Stimulated activated CD4-positive, alpha-beta T cell treated with anti-CD3 and anti-CD28 coated beads, Interleukin-1b, Interleukin-23, amount 100 ng/mL, for 24 hours (primary cell): ENCODE data around the gene DCTN4.
"Not testable (repeated sequence)": the region's sequence is repeated elsewhere in the genome, so short reads cannot be mapped to it uniquely, and the experiment has no call there.

Source experiments
- DNase-seq, 4 experiments: peaks; one replicate each; pipeline ENCODE4 v3.0.0-alpha.2; 2020; ENCODE audit warnings: low read depth in 4 of 4, low spot score in 1 of 4

The DCTN4 gene

DNA sequence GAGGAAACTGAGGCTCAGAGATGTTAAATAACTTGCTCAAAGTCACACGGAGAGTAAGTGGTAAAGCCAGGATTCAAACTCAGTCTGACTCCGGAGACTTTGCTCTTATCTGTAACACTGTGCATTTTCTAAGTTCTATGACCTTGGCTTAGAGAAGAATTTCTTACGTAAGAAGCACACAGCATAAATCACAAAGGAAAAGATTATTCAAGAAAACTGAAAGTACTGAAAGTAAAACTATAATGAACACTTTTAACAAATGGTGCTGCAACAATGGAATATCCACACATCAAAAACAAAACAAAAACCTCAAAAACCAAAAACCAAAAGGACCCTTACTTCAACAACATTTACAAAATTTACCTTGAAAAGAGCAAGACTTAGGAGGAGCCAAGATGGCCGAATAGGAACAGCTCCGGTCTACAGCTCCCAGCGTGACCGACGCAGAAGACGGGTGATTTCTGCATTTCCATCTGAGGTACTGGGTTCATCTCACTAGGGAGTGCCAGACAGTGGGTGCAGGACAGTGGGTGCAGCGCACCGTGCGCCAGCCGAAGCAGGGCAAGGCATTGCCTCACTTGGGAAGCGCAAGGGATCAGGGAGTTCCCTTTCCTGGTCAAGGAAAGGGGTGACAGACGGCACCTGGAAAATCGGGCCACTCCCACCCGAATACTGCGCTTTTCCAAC lies 16.2 kb downstream of the DCTN4 start:
- DNase-seq: not testable (repeated sequence)

DNA sequence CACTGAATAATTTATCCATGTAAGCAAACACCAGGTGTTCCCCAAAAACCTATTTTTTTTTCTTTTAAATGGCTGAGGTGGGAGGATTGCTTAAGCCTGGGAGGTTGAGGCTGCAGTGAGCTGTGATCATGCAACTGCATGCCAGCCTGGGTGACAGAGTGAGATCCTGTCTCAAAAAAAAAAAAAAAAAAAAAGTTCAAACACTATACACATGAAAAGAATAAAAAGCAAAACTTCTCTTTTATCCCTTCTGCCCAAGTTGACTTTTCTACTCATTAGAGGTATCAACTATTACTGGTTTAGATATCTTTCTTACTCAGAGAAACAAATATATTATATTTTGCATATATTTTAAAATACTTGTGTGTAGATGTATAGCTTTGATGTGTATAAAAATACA lies 17.8 kb downstream of the DCTN4 start:
- no peak for DNase-seq

DNA sequence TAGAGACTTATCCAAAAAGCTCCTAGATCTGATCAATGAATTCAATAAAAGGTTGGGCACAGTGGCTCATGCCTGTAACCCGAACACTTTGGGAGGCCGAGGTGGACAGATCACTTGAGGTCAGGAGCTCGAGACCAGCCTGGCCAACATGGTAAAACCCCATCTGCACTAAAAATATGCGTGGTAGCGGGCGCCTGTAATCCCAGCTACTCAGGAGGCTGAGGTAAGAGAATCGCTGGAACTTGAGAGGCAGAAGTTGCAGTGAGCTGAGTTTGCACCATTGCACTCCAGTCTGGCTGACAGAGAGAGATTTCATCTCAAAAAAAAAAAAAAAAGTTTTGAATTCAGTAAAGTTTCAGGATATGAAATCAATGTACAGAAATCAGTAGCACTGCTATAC lies 20.0 kb downstream of the DCTN4 start:
- DNase-seq: no peak

DNA sequence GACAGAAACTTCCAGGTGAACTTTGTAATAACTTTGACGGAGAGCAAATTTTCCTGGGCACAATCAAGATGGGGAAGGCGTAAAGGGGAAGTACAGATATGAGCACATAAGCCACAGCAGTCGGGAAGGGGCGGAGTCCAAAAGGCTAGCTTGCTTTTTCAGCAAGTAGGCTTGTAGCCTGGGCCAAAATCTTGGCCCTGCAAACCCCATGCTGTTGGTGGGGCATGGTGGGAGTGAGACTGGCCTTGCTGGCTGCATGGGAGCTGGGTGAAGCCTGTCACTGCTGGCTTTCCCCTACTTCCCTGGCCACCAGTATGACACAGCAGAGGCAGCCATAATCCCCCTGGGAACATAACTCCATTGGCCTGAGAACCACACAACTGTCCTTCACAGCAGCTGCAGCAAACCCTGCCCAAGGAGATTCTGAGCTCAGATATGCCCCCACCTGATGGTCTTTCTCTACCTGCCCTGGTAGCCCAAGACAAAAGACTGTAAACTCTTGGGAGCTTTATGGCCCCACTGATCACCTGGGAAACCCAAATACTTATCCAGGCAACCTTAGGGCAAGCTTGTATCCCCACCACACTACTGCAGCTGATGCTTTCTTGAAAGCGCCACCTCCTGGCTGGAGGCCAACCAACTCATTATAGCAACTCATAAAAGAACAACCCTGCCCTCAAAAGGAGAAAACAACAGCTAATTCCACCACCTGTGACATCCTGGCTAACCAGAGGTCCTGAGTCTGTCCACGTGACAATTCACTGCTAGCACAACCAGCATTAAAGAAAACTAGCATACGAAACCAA lies 24.0 kb downstream of the DCTN4 start:
- no peak for DNase-seq

DNA sequence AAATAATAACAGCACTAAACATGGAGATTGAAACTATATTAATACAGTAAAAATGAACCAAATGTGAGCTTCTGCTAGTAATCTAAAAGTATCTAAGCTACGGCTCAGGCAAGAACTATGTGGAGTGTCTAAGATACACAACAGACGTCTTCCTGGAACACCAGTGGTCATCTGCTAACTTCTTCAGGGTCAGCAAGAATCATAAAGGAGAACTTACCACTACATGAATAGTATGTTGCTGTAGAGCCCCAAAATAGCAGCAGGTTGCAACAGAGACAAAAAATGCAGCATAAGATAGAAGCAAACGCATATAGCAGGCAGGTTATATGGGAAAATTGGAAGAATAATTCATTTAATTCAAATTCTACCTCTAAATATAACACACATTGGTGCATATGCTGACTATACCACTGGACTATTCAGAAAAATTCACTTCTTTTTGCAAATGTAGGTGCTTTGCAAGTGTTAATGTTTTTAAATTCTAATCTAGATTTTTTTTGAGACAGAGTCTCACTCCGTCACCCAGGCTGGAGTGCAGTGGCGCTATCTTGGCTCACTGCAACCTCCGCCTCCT lies 27.1 kb downstream of the DCTN4 start:
- DNase-seq: no peak

DNA sequence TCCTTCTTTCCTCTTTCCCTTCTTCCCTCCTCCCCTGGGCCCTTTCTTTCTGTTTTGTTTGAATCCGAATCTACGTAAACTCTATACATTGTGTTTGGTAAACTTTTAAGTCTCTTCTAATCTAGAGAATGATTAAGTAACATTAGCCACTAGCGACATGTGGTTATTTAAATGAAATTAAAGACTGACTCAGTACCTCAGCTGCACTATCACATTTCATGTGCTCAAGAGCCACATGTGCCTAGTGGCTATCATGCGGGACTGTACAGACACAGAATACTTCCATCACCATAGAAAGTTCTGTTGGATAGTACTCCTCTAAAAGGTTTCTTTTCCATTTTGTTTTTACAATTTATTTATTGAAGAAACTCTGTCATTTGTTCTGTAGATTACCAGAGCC lies 29.0 kb downstream of the DCTN4 start:
- DNase-seq: no peak

DNA sequence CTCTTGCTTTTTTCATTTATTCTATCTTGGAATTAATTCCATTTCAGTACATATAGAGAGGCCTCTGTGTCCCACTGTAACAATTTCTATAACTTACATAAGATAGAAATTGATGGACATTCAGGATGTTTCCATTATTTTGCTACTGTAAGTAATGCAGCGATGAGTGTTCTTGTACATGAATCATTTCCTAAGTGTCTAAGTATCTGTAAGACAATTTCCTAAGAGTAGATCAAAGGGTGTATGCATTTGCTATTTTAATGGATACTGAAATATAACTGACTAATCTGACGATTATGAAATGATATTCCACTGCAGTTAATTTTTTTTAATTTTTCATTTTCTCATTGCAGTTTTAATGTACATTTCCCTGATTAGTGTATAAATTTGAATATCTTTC lies 35.0 kb downstream of the DCTN4 start:
- DNase-seq: no peak

DNA sequence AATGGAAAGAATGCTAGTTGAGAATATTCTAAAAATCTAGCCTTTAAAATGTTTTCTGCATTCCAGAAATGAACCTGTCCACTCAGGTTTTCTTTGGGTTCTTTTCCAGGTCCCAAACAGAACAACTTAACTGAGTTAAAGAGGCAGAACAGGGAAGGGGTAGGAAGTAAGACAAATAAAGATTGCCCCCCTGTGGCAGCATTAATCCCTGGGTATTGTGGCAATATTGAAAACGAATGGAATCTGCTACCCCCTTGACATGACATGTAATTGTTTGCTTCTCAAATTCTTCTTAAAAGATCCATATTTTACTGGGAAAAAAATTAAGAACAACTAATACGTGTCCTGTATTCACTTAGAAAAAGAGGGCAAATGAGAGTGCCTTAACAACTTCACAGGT lies 48.7 kb downstream of the DCTN4 start:
- DNase-seq: no peak

DNA sequence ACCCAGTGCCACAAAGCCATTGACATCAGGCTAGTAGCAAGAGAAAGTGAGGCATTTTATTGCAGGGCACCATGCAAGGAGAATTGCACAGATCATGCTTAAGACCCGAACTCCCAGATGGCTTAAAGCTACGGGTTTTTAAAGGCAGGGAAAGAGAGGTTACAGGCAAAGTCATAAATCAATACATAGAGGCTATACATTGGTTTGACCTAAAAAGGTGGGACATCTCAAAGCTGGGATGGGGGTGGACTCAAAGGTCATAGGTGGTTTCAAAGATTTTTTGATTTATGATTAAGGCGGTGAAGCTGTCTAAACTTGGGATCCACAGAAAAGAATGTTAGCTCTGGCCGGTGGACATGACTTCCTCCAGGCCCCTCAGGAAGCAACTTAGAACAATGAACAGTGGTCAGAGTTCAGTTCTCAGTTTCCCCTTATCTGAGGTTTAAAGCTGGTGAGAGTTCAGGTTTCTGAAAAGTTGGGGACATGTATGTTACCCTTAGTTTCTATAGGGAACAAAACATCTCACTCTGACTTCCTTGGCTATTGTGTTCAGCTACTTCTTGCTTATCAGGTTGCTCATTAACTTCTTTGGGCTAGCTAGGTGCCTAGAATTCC lies 51.9 kb downstream of the DCTN4 start:
- DNase-seq: no peak

DNA sequence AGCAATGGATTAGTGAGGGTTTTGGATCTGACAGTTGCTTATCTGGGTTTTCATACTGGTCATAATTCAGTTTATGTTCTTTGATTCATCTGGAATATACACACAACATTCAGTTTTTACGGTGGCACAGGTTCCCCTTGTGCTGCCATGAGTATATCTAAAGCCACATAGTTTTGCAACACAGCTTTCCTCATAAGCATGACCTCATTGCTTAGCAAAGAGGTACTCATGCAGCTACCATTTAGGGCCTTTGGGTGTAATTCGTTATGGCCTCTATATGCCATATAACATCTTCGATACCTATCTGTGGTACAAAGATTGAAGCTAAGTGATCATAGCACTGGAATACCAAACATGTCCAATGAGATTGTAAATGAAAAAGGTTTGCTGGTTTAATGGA lies 55.1 kb downstream of the DCTN4 start:
- DNase-seq: no peak

DNA sequence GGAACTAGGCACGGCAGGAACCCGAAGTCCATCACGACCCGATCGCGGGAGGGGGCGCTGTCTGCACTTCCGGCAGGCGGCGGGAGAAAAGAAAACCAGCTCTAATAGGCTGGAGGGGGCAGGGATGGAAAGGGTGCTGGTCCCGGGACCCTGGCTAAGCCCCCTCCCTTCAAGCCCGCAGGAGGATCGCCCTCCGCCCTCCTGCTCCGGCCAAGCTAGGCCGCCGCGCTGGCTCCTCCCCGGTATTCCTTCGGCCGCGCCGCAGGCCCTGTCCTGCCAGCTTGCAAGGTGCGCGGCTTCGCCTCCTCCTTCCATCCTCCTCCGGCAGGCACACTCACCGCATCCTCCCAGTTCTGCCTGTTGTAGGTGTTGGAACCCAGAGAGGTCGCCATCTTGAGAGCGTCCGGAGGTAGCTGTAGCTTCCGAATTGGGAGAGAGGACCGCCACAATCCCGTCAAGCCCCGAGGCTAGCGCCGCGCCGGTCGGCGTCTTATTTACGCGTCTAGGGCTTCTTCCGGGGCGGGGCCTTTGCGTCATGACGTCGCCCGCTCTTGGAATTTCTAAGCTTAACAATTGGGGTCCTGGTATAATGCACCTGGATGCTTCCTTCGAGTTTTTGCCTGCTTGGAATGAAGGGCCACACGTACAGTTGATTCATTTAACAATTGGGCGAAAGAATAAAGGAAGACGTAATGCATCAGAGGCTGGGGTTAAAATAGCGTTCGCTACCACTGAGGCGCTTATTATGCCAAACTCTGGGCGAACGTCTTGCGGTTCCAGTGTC lies 58.0 kb downstream of the DCTN4 start, which contains the start of gene RBM22:
Gene RBM22 (minus strand): TSS at position 469 of the 784 bp plus-strand sequence. CDS start 77 bp downstream, at position 392.
- DNase-seq: peak; percentile 76 to 89 (median 82)

DNA sequence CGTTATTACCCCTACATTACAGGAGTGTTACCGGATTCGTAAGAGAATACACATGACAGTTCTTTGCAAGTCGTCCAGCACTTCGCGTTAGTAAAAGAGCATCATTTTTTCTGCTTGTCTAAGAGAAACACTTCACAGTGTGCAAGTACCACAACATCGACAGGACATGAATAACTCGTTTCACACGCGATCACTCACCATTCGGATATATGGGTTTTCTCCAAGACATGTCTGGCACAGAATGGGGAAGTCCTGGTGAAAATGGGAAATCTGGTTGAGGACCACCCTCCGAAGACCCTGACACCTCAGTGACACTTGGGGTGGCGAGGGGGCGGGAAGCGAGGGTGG lies 58.6 kb downstream of the DCTN4 start:
- DNase-seq: no peak

DNA sequence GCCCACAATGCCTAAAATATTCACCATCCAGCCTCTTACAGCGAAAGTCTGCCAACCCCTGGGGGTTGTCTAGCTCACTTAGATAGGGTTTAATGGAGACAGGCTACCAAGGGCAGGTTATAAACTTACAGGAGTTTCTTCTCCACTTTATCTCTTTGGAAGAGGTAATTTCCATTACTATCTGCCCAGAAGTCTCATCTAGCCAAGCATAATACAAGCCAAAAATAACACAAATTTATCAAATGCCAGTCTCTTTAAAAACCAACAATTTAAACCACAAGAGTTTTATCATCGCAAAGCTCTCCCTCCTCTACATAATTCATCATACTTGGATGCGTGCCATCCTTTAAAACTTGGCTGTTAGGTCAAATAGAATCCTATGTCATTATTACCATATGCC lies 64.2 kb downstream of the DCTN4 start:
- no peak for DNase-seq

DNA sequence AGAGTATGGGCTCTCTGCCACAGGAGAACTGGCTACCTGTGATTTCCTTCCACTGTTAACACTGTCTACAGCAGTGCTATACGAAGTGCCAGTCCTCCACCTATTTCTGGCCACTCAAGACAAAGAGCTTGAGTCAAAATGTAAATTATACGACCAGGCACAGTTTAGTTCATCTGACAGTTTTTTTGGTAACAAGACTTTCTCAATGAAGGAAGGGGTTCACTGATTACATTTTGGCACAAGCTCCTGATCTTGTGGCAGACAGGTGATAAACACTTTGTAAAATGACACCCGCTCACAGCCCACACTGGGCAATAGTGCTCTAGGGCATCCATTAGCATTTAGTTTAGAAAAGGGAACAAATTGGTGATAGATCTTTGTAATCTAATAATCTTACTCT lies 66.5 kb downstream of the DCTN4 start:
- no peak for DNase-seq

DNA sequence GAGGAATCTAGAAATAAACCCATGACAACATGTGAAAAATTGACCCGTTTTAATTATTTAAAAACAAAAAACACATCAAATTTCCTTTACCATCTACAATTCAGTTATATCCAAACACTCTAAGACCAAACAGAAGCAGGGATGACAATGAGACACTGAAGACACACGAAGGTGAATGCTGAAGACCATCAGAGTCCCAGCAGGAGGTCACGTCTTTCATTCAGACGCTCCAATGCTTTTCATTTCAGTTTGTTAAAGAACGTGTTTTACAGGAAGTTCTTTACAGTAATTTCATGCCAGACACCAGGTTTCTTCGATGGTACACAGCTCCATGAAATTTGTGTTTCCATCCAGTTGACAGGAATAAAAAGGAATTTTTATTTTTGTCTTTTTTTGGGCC lies 68.1 kb downstream of the DCTN4 start:
- DNase-seq: no peak

DNA sequence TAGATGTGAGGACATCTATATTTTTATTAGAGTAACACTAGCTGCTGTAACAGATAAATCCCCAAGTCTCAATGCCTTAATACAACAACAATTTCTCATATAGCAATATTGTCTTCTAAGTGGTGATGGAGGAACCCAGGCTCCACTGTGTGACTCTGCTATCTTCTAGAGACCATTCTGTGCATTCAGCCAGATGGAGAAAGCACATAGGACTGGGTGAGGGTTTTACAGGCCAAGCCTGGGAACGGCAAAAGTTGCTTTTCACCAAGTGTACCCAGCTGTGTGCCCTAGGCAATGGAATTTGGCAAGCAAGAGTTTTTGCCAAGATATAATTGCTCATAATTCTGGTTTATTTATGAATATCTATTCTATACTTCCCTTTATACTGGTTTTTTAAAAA lies 69.7 kb downstream of the DCTN4 start:
- DNase-seq: no peak

DNA sequence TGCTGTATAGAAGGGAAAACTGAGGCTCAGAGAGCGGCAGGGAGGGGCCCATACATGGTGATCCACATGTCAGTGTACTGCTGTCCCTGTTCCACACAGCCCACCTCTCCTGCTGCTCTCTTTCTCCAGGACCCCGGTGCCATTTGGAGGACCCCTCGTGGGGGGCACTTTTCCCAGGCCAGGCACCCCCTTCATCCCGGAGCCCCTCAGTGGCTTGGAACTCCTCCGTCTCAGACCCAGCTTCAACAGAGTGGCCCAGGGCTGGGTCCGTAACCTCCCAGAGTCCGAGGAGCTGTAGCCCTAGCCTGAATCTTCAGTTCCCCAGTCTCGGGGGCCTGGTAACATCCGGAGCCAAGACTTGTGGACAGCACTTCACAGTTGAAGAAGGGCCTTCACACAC lies 82.2 kb downstream of the DCTN4 start:
- no peak for DNase-seq

DNA sequence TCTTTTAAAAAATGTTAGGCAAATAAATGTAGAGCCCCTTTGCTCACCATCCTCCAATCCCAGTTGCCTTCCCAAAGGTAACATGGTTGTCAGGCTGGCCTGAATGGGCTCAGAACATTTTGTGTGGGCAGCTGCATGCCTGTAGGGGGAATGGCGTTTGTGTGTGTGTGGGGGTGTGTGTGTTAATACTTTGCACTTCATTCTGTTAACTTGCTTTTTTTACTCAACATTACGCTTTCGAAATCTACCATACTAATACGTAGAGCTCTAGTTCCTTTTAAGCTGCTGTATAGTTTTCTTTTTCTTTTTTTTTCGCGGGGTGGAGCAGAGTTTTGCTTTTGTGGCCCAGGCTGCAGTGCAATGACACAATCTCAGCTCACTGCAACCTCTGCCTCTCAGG lies 83.7 kb downstream of the DCTN4 start:
- DNase-seq: no peak

DNA sequence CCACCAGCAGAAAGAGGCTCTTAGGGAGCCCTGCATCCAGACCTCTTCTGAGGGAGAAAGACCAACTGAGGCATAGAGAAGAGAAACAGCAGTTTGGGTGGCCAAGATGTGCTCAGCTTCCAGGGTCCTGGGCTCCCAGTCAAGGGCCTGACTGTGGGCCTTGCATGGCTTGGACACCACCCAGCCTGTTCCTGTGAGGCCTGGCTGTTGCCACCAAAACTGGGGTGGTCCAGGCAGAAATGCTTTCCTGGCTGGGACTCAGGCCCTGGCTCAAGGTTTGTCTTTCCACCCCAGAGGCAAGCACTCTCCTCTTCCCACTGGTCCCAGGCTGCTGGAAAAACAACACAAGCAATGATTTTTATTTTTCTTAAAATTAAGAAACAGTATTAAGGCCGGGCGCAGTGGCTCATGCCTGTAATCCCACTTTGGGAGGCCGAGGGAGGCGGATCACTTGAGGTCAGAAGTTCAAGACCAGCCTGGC lies 84.4 kb downstream of the DCTN4 start:
- DNase-seq: no peak

DNA sequence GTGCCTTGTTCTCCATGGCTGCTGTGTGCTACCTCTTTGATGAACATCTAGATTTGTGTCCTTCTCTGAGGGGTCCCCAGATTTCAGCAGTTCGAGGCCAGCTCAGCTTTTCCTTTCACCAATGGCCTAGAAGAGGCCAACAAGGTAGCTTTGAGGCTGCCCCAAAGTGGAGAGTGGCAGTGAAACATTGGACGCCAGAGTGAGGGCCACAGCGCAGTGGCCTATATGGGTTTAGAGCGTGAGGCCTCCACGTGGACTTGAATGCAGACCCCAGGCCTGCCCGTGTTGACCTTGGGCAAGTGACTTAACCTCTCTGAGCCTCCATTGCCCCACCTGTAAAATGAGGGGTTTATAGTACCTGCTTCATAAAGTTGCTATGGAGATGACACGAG lies 85.9 kb downstream of the DCTN4 start:
- DNase-seq: no peak

DNA sequence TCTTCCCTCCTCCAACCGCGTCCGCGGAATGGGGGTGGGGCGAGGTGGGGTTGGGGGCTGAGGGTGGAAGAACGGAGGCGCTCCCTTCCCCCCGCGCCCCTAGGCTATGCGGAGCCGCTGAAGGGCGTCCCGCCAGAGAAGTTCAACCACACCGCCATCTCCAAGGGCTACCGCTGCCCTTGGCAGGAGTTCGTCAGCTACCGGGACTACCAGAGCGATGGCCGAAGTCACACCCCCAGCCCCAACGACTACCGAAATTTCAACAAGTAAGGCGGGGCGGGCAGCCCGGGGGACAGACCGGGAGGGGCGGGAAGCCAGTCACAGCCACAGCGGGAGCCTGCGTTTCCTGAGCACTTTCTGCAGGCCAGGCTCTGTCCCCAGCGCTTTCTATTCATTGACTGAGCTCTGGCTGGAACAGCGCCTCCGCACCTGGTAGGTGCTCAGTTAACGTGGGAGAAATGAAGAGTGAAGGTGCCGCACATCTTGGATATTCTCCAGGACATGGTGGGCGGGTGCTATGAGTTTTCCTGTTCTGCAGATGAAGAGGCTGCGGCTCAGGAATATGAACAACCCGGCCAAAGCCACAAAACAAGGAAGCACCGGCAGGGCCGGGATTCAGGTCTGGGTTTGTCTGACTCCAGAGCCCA lies 86.5 kb downstream of the DCTN4 start:
- no peak for DNase-seq
